GM12878 (cell line): ENCODE results near the gene RABL3. TPM values are rescaled to one million over a fixed set of nuclear protein-coding genes. Genes with fewer than 3 reads are reported as not detected.

Source experiments
- ATAC-seq: fragments of 200-7000 bp; cut with Tn5 transposase; 3 replicates; pipeline ENCODE4 v1.9.1; 2020; ENCODE audit warnings: mild to moderate bottlenecking, moderate library complexity
- BruUV-seq: library from RNA; stranded (reverse); fragments of 400-500 nt; replicated peaks from 2 replicates; lab custom pipeline; 2021; lab: Mats Ljungman, UMichigan
- CTCF ChIA-PET: fragments of 300-600 bp; sonication (Branson Sonifier 250); formaldehyde crosslinking; extraction: SDS; loops from one replicate; lab custom pipeline; 2021; ENCODE audit warnings: inconsistent platforms; lab: Yijun Ruan, JAX
- POLR2A ChIA-PET: fragments of 350-600 bp; formaldehyde crosslinking; extraction: SDS; loops from one replicate; lab custom pipeline; 2021; ENCODE audit warnings: inconsistent platforms; lab: Charles Lee
- RAD21 ChIA-PET: fragments of 300-600 bp; sonication (Branson Sonifier 250); formaldehyde crosslinking; loops from one replicate; lab custom pipeline; 2023; ENCODE audit warnings: antibody characterized with exemption; ENCODE audit not compliant: unreplicated experiment; lab: Charles Lee
- SMC1A ChIA-PET: fragments of 300-600 bp; sonication (Branson Sonifier 250); formaldehyde crosslinking; loops from one replicate; lab custom pipeline; 2023; ENCODE audit not compliant: unreplicated experiment, uncharacterized antibody; lab: Charles Lee
- DNase-seq: peaks from one replicate; pipeline ENCODE4 v3.0.0-alpha.2; 2011; ENCODE audit warnings: low read depth, low spot score
- FAIRE-seq: peaks from 3 replicates; lab custom pipeline; 2011; peaks lifted over from hg19 to GRCh38; lab: Jason Lieb, UNC
- H2AFZ ChIP-seq: 2 replicates; pipeline ENCODE4 v1.6.0; 2011; ENCODE audit warnings: low read depth, low read length, control low read depth; ENCODE audit not compliant: control insufficient read depth
- H3K27ac ChIP-seq: 2 replicates; pipeline ENCODE4 v1.5.1; 2011; ENCODE audit warnings: control low read depth; ENCODE audit not compliant: control insufficient read depth, insufficient read depth
- H3K27me3 ChIP-seq, 2 experiments: replicated peaks in 1 of 2; 2 replicates each; pipeline versions ENCODE4 v1.6.0 to v1.6.1; 2011; ENCODE audit warnings: low read length in 1 of 2; ENCODE audit not compliant: control insufficient read depth in 2 of 2, insufficient read depth in 2 of 2
- H3K36me3 ChIP-seq, 2 experiments: 2 replicates each; pipeline ENCODE4 v1.5.1; 2011; ENCODE audit warnings: low read length in 1 of 2; ENCODE audit not compliant: control insufficient read depth in 2 of 2, insufficient read depth in 2 of 2
- H3K4me1 ChIP-seq: 2 replicates; pipeline ENCODE4 v1.6.1; 2011; ENCODE audit warnings: mild to moderate bottlenecking, low read length, moderate library complexity, mixed read lengths; ENCODE audit not compliant: control insufficient read depth, insufficient read depth
- H3K4me2 ChIP-seq: 2 replicates; pipeline ENCODE4 v1.6.0; 2011; ENCODE audit warnings: control low read depth; ENCODE audit not compliant: control insufficient read depth, insufficient read depth
- H3K4me3 ChIP-seq: fragments of 200-600 bp; sonication (generic); 2 replicates; pipeline ENCODE4 v1.5.1; 2016
- H3K79me2 ChIP-seq: 2 replicates; pipeline ENCODE4 v1.6.0; 2011; ENCODE audit warnings: low read length; ENCODE audit not compliant: control insufficient read depth, insufficient read depth
- H3K9ac ChIP-seq: 2 replicates; pipeline ENCODE4 v1.8.0; 2011; ENCODE audit warnings: low read length, control low read depth, mixed read lengths; ENCODE audit not compliant: control insufficient read depth, insufficient read depth
- H3K9me3 ChIP-seq: replicated peaks from 3 replicates; pipeline ENCODE4 v1.5.1; 2011; ENCODE audit warnings: mild to moderate bottlenecking, low read length; ENCODE audit not compliant: control insufficient read depth, insufficient read depth
- H4K20me1 ChIP-seq: 2 replicates; pipeline ENCODE4 v1.6.0; 2011; ENCODE audit not compliant: control insufficient read depth, insufficient read depth
- CBX5 ChIP-seq: sonication (generic); IDR thresholded peaks from 2 replicates; pipeline ENCODE4 v1.6.1; 2016; ENCODE audit warnings: low read depth, moderate library complexity, mild to moderate bottlenecking, inconsistent platforms
- E2F4 ChIP-seq: IDR thresholded peaks from 2 replicates; pipeline ENCODE4 v1.6.1; 2012; ENCODE audit warnings: low read depth, low read length, improper control_type of control experiment
- E4F1 ChIP-seq: fragments of 450-650 bp; IDR thresholded peaks from 2 replicates; pipeline ENCODE4 v1.6.1; 2018; ENCODE audit warnings: borderline replicate concordance, mild to moderate bottlenecking; ENCODE audit not compliant: partially characterized antibody
- FOXK2 ChIP-seq: fragments of 450-650 bp; IDR thresholded peaks from 2 replicates; pipeline ENCODE4 v1.6.1; 2017; ENCODE audit warnings: mild to moderate bottlenecking, moderate library complexity
- GABPA ChIP-seq: IDR thresholded peaks from 2 replicates; pipeline ENCODE4 v1.6.1; 2014; ENCODE audit warnings: antibody characterized with exemption, low read depth, mild to moderate bottlenecking, inconsistent platforms
- TARDBP ChIP-seq: IDR thresholded peaks from 2 replicates; pipeline ENCODE4 v1.6.1; 2016; ENCODE audit warnings: borderline replicate concordance
- TCF3 ChIP-seq: IDR thresholded peaks from 2 replicates; pipeline ENCODE4 v1.6.1; 2012; ENCODE audit warnings: low read depth, mild to moderate bottlenecking, low read length, borderline replicate concordance; ENCODE audit not compliant: insufficient read depth
- WGBS: methylation state at CpG from one replicate; pipeline ENCODE4 v1.1.6; 2016; ENCODE audit warnings: low lambda C conversion rate; ENCODE audit not compliant: insufficient replicate concordance, insufficient coverage; ENCODE audit errors: missing lambda C conversion rate; 5-methylcytosine and 5-hydroxymethylcytosine counted together
- in situ Hi-C: fragments of 300-500 bp; cut with MboI; formaldehyde crosslinking; loops from 9 replicates; pipeline ENCODE4 v1.14.3; 2018; ENCODE audit warnings: mixed read lengths
- intact Hi-C: fragments of 100-400 bp; cut with micrococcal nuclease; formaldehyde crosslinking; loops from one replicate; pipeline ENCODE4 v1.14.2; 2022; ENCODE audit not compliant: unreplicated experiment
- polyA plus RNA-seq, 11 experiments: library from polyadenylated mRNA; depleted of rRNA in 4 of 11; unstranded in 6 of 11; stranded (reverse) in 5 of 11; fragments of >200 nt; fragmentation: Nextera tagmentation in 4 of 11; fragmentation: Illumina TruSeq in 1 of 11; extraction: Ambion mirVana in 4 of 11; extraction: Trizol in 1 of 11; gene quantifications; 1 replicate in 1 of 11; 2 replicates in 10 of 11; pipeline versions ENCODE4 v1.2.1 to v1.2.3, GENCODE V29; 2011 to 2016; ENCODE audit warnings: inconsistent platforms in 2 of 11, missing spikeins in 2 of 11, low read depth in 1 of 11
- total RNA-seq, 4 experiments: library from RNA; depleted of rRNA in 3 of 4; stranded (reverse); fragments of >200 nt in 3 of 4; fragmentation: Illumina TruSeq in 1 of 4; extraction: Trizol in 1 of 4; gene quantifications; 2 replicates each; pipeline versions ENCODE4 v1.2.1 to v1.2.3, GENCODE V29; 2013 to 2021

Gene RABL3
- total and polyA plus RNA-seq, 10 of the 15 experiments (the other 5 are each of a cell fraction or from before 2014, with no cell fraction given), result 10.5 to 38.0 (median 25.2) TPM

DNA sequence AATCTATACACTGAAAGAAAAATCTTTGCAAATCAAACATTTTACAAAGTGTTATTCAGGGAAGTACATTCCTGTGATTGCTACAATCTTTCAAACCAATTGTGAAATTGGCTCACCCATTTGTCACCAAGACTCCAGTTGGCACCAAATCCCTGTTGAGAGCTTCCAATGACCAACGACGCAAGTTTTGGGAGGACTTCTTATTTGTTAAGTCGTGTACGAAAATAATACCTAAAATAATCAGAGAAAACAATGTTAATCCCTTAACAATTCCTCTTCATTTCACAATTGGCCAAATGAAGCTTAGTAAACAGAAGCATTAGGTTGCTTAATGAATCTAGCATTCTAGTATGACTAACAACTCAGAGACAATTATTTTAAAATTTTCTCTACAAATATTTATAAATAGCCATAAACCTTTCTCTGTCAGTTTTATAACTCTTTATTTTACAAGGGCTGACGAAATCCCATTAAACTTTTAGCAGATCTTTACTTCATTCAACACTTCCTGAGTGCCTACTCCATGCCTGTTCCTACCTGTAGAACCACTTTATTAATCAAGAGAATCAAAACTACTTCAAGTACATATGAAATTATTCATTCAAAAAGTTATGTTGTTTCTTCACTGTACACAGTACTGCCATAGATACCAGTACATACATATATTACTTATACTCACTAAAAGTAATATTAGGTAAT, 36.3 kb downstream of the RABL3 start:
- no peak for ATAC-seq
- no peak for DNase-seq
- Histone ChIP-seq H2AFZ (no peak overlapping the region), H3K36me3 (no peaks in the 10 kb centered on the region; a peak in 1 of 4 replicates), H3K27ac (no peak overlapping the region), H3K9ac (no peak overlapping the region), H3K79me2 (no peaks in the 10 kb centered on the region), H3K4me1 (no peaks in the 10 kb centered on the region), H3K9me3 (peaks cover 3% of the 10 kb centered on the region), H3K4me3 (no peak overlapping the region), H4K20me1 (no peaks in the 10 kb centered on the region), H3K4me2 (no peak overlapping the region), H3K27me3 (no peaks in the 10 kb centered on the region)
- ChIA-PET SMC1A (no interaction called here), RAD21 (no interaction called here), CTCF (interaction anchor here (1.2 to 1.7 kb wide), 2 partner anchors 89 to 147 kb away, joined by 3 to 5 read pairs; no protein-coding TSS in a partner anchor), POLR2A (no interaction called here)
- no peak for FAIRE-seq
- no peak for TF ChIP-seq CBX5
- no peak for TF ChIP-seq TARDBP
- TF ChIP-seq E2F4, result no peak
- no peak for TF ChIP-seq FOXK2
- TF ChIP-seq E4F1, result no peak
- TF ChIP-seq GABPA, result no peak
- TF ChIP-seq TCF3, result no peak
- in situ Hi-C loops, result no loop called here
- BruUV-seq, result no TSS peak
- intact Hi-C loops, result no loop called here
- WGBS, result over 99% methylated on average over 5 of the region's 5 CpGs
